Measurements from ENCODE around the gene ANKRD27. TPM values are rescaled to one million over a fixed set of nuclear protein-coding genes. Genes with fewer than 3 reads are reported as not detected.
"Not testable (repeated sequence)": the region's sequence is repeated elsewhere in the genome, so short reads cannot be mapped to it uniquely, and the experiment has no call there.

Gene ANKRD27
- 10 to 100 TPM; 36.6 to 37.0 TPM for total RNA-seq

DNA sequence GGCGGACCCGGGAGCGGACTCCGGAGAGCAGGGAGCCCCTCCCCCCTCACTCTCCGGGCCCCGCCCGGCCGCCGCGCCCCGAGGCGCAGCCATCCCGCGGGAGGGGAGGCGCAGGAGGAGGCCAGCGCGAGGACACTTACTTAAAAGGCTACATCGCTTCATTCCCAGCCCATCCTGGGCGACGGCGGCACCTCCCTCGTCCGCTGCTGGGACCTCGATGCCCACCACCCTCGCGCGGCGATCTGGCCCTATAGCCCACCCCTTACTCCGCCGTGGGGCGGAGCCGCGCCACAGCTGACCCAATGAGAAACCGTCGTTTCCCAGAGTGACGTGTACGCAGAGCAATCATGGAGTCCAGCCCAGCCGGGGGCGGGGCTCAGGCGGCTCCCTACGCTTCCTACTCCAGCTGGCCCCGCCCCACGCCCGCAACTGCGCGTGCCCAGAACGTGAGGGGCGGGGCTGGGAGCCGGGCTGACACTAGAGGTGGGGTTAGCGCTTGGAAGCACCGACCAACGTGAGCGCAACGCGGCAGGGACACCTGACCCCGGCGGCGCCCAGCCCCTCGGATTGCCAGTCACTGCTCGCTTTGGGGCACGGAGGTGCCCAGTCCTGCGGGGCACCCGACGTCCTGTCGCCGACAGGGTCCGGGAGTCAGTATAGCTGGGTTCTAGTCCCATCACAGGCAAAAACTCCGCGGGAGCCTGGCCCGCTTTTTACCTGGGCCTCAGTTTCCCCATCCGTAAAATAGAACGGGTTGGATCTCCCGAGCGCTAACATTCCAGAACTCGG is at the start of gene ANKRD27:
TSS of gene ANKRD27 (minus strand) at position 250 of the 789 bp plus-strand sequence. CDS start 16,165 bp downstream, outside the sequence.
- intact Hi-C loops (cut with DNase I, micrococcal nuclease), result loop anchor here (1.0 to 5.0 kb wide), 12 partner anchors 16 to 697 kb away; partner anchors contain the start of genes FAAP24 (in 2 of the 2), PDCD5 (in 2 of the 2), CEBPG (in 1 of the 2) and DPY19L3 (in 1 of the 2)
- ChIA-PET CTCF (interaction anchor here (0.6 to 1.1 kb wide), 4 partner anchors 8 to 403 kb away, joined by 3 to 5 read pairs (median 3); partner anchors contain the start of gene NUDT19), POLR2A (interaction anchor here (1.1 kb wide), 1 partner anchor 18 kb away, joined by 8 read pairs; no protein-coding TSS in a partner anchor)
- H3K4me3 Mint-ChIP-seq, result peak within 1 kb of the TSS; percentile 78
- DNase-seq, result peak; percentile 99
- peaks cover 11% of the 10 kb centered on the region for H3K27me3 Mint-ChIP-seq
- peaks cover 30% of the 10 kb centered on the region for H3K4me1 Mint-ChIP-seq
- H3K9me3 Mint-ChIP-seq (ENCODE audit: low read depth), result no peaks in the 10 kb centered on the region
- ATAC-seq, result peak; percentile 95
- peak within 1 kb of the TSS; percentile 69 for H3K27ac Mint-ChIP-seq
- H3K36me3 Mint-ChIP-seq (ENCODE audit: low read depth), result peaks cover 2% of the 10 kb centered on the region

DNA sequence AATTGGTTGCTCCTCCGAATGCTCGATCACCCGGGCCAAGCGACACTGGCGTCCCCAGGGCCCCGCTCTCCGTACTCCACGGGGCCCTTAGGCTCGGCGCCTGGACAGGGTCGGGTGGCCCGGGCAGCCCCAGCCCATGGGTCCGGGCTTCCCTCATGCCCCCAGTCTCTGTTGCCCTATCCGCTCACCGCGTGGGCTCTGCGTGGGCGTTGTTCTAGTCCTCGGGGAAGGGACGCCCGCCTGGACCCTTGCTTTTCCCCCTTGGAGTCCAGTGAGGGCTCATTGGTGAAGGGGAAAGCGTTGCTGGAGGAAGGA is 45.9 kb upstream of the ANKRD27 start:
- Mint-ChIP-seq H3K27ac (no peak overlapping the region), H3K36me3 (ENCODE audit: low read depth) (peaks cover 3% of the 10 kb centered on the region), H3K4me3 (no peak overlapping the region), H3K27me3 (no peaks in the 10 kb centered on the region), H3K4me1 (no peaks in the 10 kb centered on the region), H3K9me3 (ENCODE audit: low read depth) (no peaks in the 10 kb centered on the region)
- ChIA-PET POLR2A (no interaction called here), CTCF (no interaction called here)
- intact Hi-C loops (cut with DNase I, micrococcal nuclease), result no loop called here
- no peak for DNase-seq
- no peak for ATAC-seq

DNA sequence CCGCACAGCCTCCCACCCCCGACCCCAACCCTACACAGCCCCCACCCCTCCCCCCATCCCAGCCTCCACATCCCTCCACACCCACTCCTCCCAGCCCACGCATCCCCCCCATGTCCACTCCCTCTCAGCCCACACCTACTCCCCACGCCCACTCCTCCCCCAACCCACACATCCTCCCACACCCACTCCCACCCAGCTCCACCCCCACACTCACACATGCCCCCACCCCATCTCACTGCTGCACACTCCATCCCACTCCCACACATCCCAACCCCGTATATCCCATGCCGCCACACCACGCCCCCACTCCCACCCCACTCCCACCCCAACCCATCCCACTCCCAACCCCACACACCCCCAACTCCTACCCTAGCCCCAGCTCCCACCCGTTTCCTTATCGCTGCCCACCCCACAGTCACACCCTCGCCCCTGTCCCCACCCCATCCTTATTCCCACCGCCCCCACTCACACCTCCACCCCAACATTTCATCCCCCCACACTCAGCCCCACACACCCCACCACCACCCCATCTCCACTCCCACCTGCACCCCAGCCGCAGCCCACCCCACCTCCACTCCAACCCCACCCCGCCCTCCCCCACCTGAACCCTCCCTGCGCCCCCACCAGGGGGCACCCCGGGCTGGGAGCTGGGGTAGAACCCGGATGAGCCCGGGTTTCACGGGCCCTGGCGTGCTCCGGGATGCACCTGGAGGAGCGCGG is 45.4 kb upstream of the ANKRD27 start:
- ATAC-seq (no peak), DNase-seq (no peak)
- ChIA-PET CTCF (no interaction called here), POLR2A (no interaction called here)
- no peaks in the 10 kb centered on the region for H3K4me1 Mint-ChIP-seq
- intact Hi-C loops (cut with DNase I, micrococcal nuclease), result no loop called here
- H3K27ac Mint-ChIP-seq, result no peak overlapping the region
- H3K27me3 Mint-ChIP-seq, result no peaks in the 10 kb centered on the region
- no peaks in the 10 kb centered on the region for H3K9me3 Mint-ChIP-seq (ENCODE audit: low read depth)
- H3K4me3 Mint-ChIP-seq, result no peak overlapping the region
- H3K36me3 Mint-ChIP-seq (ENCODE audit: low read depth), result peaks cover 3% of the 10 kb centered on the region

DNA sequence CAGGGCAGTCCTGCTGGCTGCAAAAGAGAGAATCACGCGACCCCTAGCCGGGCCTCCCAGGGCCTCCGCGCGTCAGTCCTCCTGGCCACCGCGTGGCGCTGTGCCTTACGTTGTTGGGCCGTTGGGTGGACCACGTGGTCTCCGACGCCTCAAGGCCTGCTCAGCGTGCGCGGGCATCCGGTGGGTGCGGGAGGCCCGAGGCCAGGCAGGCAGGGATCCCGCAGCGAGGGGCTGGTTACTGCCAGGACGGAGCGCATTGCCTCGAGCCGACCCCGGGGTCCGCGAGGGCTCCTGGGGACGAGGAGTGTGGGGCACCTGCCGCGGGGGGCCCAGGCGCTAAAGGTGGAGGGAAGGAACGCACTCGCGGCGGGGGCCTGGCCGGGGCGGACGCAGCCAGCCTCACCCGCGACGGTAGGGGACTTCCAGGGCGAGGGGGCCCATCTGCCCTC is 44.7 kb upstream of the ANKRD27 start, which contains the start of gene TDRD12:
TSS of gene TDRD12 (plus strand) at position 157 of the 449 bp plus-strand sequence. CDS start 306 bp downstream, outside the sequence.
- Mint-ChIP-seq H3K36me3 (ENCODE audit: low read depth) (peaks cover 8% of the 10 kb centered on the region), H3K9me3 (ENCODE audit: low read depth) (no peaks in the 10 kb centered on the region), H3K4me3 (no peak within 1 kb of the TSS), H3K4me1 (no peaks in the 10 kb centered on the region), H3K27ac (no peak within 1 kb of the TSS), H3K27me3 (no peaks in the 10 kb centered on the region)
- ATAC-seq (no peak), DNase-seq (peak; percentile 16)
- ChIA-PET CTCF (interaction anchor here (0.6 kb wide), 1 partner anchor 22 kb away, joined by 4 read pairs; no protein-coding TSS in a partner anchor), POLR2A (no interaction called here)
- intact Hi-C loops (cut with DNase I, micrococcal nuclease), result no loop called here

DNA sequence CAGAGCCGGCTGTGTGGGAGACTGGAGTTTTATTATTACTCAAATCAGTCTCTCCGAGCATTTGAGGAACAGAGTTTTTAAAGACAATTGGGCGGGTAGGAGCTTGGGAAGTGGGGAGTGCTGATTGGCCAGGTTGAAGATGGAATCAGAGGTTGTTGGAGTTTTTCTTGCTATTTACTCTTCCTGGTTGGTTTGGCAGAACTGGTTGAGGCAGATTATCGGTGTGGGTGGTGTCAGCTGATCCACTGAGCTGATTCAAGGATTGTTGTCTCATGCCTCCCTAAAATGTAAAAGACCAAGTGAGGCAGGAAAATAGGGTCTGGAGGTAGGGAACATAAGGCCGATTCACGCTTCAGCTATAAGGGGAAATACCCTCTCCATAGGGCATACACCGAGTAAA is 43.3 kb upstream of the ANKRD27 start:
- Mint-ChIP-seq H3K36me3 (ENCODE audit: low read depth) (peaks cover 15% of the 10 kb centered on the region), H3K4me3 (no peak overlapping the region), H3K9me3 (ENCODE audit: low read depth) (no peaks in the 10 kb centered on the region), H3K27me3 (no peaks in the 10 kb centered on the region), H3K27ac (no peak overlapping the region), H3K4me1 (no peaks in the 10 kb centered on the region)
- no peak for ATAC-seq
- POLR2A ChIA-PET, result no interaction called here
- intact Hi-C loops (cut with DNase I, micrococcal nuclease), result no loop called here
- no peak for DNase-seq
- CTCF ChIA-PET, result no interaction called here

DNA sequence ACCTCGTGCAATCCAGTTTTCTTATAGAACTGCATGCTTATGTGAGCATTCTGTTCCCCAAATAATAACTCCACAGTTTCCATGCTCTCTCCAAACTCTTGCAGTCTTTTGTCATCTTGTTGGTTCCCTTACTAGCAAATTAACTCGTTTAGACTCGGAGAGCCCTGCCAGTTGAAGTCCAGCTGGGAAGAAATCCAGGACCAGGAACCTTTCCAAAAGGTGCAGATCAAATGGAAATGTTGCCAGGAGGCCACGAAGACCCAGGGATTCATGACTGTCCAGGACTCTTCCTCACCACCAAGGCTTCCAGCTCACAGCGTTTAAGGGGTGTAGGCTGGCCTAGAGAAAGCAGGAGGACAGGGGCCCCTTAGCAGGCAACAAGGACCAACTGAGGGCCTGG is 42.5 kb upstream of the ANKRD27 start:
- Mint-ChIP-seq H3K4me3 (no peak overlapping the region), H3K4me1 (no peaks in the 10 kb centered on the region)
- POLR2A ChIA-PET, result no interaction called here

DNA sequence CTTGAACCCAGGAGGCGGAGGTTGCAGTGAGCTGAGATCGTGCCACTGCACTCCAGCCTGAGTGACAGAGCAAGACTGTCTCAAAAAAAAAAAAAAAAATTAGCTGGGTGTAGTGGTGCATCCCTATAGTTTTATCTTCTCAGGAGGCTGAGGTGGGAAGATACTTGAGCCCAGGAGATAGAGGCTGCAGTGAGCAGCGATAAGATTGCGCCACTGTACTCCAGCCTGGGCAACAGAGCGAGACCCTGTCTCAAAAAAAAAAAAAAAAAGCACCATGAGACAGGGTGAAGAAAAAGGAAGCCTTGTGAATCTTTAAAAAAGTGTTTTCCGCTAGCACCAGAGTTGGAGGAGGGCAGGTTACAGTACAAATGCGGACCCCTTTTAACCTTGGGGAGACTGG is 41.2 kb upstream of the ANKRD27 start:
- CTCF ChIA-PET; H3K27me3 Mint-ChIP-seq; H3K9me3 Mint-ChIP-seq (ENCODE audit: low read depth); POLR2A ChIA-PET; H3K27ac Mint-ChIP-seq; DNase-seq; ATAC-seq; intact Hi-C loops (cut with DNase I, micrococcal nuclease); H3K4me1 Mint-ChIP-seq; H3K4me3 Mint-ChIP-seq: not testable (repeated sequence)
- peaks cover 22% of the 10 kb centered on the region for H3K36me3 Mint-ChIP-seq (ENCODE audit: low read depth)

More for the DNA sequence above, 42.5 kb upstream of the ANKRD27 start:
- intact Hi-C loops (cut with DNase I, micrococcal nuclease), result no loop called here
- DNase-seq, result no peak
- ATAC-seq, result no peak
- H3K27me3 Mint-ChIP-seq, result no peaks in the 10 kb centered on the region
- CTCF ChIA-PET, result no interaction called here
- peaks cover 20% of the 10 kb centered on the region for H3K36me3 Mint-ChIP-seq (ENCODE audit: low read depth)
- H3K27ac Mint-ChIP-seq, result no peak overlapping the region
- H3K9me3 Mint-ChIP-seq (ENCODE audit: low read depth), result no peaks in the 10 kb centered on the region

DNA sequence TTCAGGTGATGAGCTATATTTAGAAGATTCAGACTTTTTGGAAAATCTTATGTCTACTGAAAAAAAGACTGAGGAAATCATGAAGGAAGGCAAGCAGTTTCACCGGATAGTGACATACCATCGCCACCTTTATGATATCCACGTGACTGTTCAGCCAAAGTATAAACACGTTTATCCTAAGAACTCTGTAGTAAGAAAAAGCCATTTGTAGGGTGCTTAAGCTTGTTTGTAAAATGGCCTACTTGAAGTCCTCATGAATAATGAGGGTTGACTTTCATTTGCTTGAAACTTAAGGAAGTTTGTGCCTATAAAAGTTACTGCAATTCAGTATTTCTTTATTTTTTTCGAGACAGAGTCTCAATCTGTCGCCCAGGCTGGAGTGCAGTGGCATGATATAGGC is 36.8 kb upstream of the ANKRD27 start:
- Mint-ChIP-seq H3K27ac (no peak overlapping the region), H3K4me3 (no peak overlapping the region), H3K4me1 (peaks cover 19% of the 10 kb centered on the region), H3K36me3 (ENCODE audit: low read depth) (peaks cover 36% of the 10 kb centered on the region), H3K9me3 (ENCODE audit: low read depth) (no peaks in the 10 kb centered on the region), H3K27me3 (no peaks in the 10 kb centered on the region)
- intact Hi-C loops (cut with DNase I, micrococcal nuclease), result no loop called here
- ChIA-PET CTCF (interaction anchor here (0.5 to 1.2 kb wide), 2 partner anchors 11 to 104 kb away, joined by 3 read pairs; no protein-coding TSS in a partner anchor), POLR2A (no interaction called here)
- ATAC-seq (no peak), DNase-seq (no peak)

DNA sequence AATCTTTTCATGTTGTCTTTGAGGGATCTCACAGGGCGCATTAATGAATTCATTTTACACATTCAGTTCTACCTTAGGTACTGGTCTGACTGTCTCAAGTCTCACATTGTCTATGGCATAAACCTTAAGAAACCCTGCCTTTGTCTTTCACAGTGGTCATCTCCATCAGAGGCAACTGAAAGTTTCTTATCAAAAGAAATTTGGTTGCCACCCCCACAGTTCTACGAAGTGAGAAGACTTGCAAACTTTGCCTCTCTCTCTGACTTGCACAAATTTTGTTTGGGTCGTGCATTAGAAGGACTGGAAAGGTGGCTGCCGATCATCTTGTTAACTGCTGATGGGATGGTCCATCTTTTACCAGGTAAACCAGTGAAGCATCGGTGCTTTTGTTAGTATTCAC is 34.1 kb upstream of the ANKRD27 start:
- no peak for DNase-seq
- no peaks in the 10 kb centered on the region for H3K27me3 Mint-ChIP-seq
- peaks cover 19% of the 10 kb centered on the region for H3K4me1 Mint-ChIP-seq
- POLR2A ChIA-PET, result interaction anchor here (0.6 kb wide), 1 partner anchor 39 kb away, joined by 5 read pairs; no protein-coding TSS in a partner anchor
- H3K4me3 Mint-ChIP-seq, result no peak overlapping the region
- H3K9me3 Mint-ChIP-seq (ENCODE audit: low read depth), result peaks cover 5% of the 10 kb centered on the region
- CTCF ChIA-PET, result no interaction called here
- H3K36me3 Mint-ChIP-seq (ENCODE audit: low read depth), result peaks cover 49% of the 10 kb centered on the region
- intact Hi-C loops (cut with DNase I, micrococcal nuclease), result no loop called here
- ATAC-seq, result peak; percentile 21
- H3K27ac Mint-ChIP-seq, result peak overlapping the region; percentile 74

DNA sequence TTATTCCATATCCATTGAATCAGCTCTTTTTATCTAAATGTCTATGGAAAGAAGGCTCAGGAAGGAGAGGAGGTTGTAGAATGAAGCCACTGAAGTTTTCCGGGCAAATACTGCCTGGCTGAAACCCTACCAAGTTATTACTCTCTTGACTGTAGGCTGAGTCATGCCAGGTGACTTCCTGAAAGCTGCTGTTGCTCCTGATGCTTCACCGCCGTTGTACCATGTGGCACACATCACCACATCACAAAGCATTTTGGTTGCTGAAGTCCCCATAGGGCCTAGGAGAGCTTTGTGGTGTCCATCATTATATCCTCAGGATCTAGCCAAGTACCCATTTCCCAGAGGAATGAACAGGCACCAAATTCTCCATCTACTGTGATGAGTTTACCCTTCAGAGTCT is 33.5 kb upstream of the ANKRD27 start:
- peaks cover 7% of the 10 kb centered on the region for H3K9me3 Mint-ChIP-seq (ENCODE audit: low read depth)

DNA sequence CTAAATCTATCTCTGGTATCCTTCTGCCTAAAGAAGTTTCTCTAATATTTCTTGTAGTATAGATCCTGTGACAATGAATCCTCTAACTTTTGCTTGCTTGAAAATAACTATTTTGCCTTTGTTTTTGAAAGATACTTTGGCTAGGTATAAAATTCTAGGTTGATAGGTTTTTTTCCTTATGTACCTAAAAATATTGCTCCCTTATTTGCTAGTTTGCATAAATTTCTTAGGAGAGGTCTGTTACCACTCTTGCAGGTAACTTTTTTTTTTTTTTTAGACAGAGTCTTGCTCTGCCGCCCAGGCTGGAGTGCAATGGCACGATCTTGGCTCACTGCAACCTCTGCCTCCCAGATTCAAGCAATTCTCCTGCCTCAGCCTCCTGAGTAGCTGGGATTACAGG is 29.0 kb upstream of the ANKRD27 start:
- H3K9me3 Mint-ChIP-seq (ENCODE audit: low read depth), result peaks cover 13% of the 10 kb centered on the region
- H3K4me3 Mint-ChIP-seq; POLR2A ChIA-PET; ATAC-seq; DNase-seq; H3K27me3 Mint-ChIP-seq; intact Hi-C loops (cut with DNase I, micrococcal nuclease); H3K27ac Mint-ChIP-seq: not testable (repeated sequence)
- CTCF ChIA-PET, result interaction anchor here (0.9 kb wide), 1 partner anchor 11 kb away, joined by 3 read pairs; no protein-coding TSS in a partner anchor
- H3K36me3 Mint-ChIP-seq (ENCODE audit: low read depth), result peaks cover 74% of the 10 kb centered on the region
- H3K4me1 Mint-ChIP-seq, result peaks cover 21% of the 10 kb centered on the region

More for the DNA sequence above, 33.5 kb upstream of the ANKRD27 start:
- Mint-ChIP-seq H3K4me3 (no peak overlapping the region), H3K27me3 (no peaks in the 10 kb centered on the region), H3K4me1 (peaks cover 19% of the 10 kb centered on the region), H3K36me3 (ENCODE audit: low read depth) (peaks cover 50% of the 10 kb centered on the region), H3K27ac (peak overlapping the region; percentile 74)
- ATAC-seq, result peak; percentile 97
- intact Hi-C loops (cut with DNase I, micrococcal nuclease), result no loop called here
- peak; percentile 73 for DNase-seq
- POLR2A ChIA-PET, result interaction anchor here (0.6 kb wide), 1 partner anchor 38 kb away, joined by 5 read pairs; no protein-coding TSS in a partner anchor
- CTCF ChIA-PET, result no interaction called here

Data from activated CD4-positive, alpha-beta T cell treated with anti-CD3 and anti-CD28 coated beads for 36 hours (primary cell).